ENCODE results near the gene PLXNA4. TPM values are rescaled to one million over a fixed set of nuclear protein-coding genes. Genes with fewer than 3 reads are reported as not detected.

PLXNA4 gene
- polyA plus RNA-seq, 2 of the 4 experiments (the other 2 are of a cell fraction), result 0.12 to 0.34 TPM

- 33% methylated on average over 3 of the region's 3 CpGs for WGBS (ENCODE audit: missing lambda C conversion rate)
- TF ChIP-seq RNF2 (IDR thresholded peaks at IDR 0.05; ENCODE audit: borderline replicate concordance, low read depth), result no peak
- TF ChIP-seq NPAS2 (CRISPR knock-in tag; IDR thresholded peaks at IDR 0.05; ENCODE audit: borderline replicate concordance), result no peak
- no peak for TF ChIP-seq MAFK (IDR thresholded peaks at IDR 0.05; ENCODE audit: partially characterized antibody)
- no peak for TF ChIP-seq EP300 (IDR thresholded peaks at IDR 0.05)
- no peak for TF ChIP-seq CHD4 (IDR thresholded peaks at IDR 0.05; ENCODE audit: borderline replicate concordance)
- TF ChIP-seq RAD21 (conservative IDR thresholded peaks at IDR 0.05 in 1 of 2, IDR thresholded peaks at IDR 0.05 in 1 of 2), result no peak
- TF ChIP-seq JUNB (IDR thresholded peaks at IDR 0.05), result no peak
- TF ChIP-seq ZNF302 (CRISPR knock-in tag; IDR thresholded peaks at IDR 0.05), result no peak
- TF ChIP-seq TFCP2L1 (CRISPR knock-in tag; IDR thresholded peaks at IDR 0.05), result no peak
- TF ChIP-seq KDM5A (IDR thresholded peaks at IDR 0.05), result no peak
- TF ChIP-seq CHD2 (IDR thresholded peaks at IDR 0.05; ENCODE audit: low read length, partially characterized antibody), result no peak
- no peak for TF ChIP-seq PHF8 (IDR thresholded peaks at IDR 0.05; ENCODE audit: borderline replicate concordance, low read depth)
- TF ChIP-seq CBX2 (IDR thresholded peaks at IDR 0.05; ENCODE audit: borderline replicate concordance, low read depth), result no peak
- no peak for TF ChIP-seq NFE2L2 (conservative IDR thresholded peaks at IDR 0.05; ENCODE audit: low read length)
- TF ChIP-seq FOSB (CRISPR knock-in tag; IDR thresholded peaks at IDR 0.05), result no peak
- no peak for TF ChIP-seq FOSL2 (IDR thresholded peaks at IDR 0.05)
- no peak for TF ChIP-seq FOSL2 (CRISPR knock-in tag; IDR thresholded peaks at IDR 0.05)
- no peak for TF ChIP-seq MAZ (IDR thresholded peaks at IDR 0.05; ENCODE audit: borderline replicate concordance, low read depth, low read length)
- TF ChIP-seq CBX8 (IDR thresholded peaks at IDR 0.05), result no peak
- no peak overlapping the region for H3K27ac ChIP-seq
- CTCF ChIA-PET, result interaction anchor here (1.3 kb wide), 1 partner anchor 10 kb away, joined by 3 read pairs; no protein-coding TSS in a partner anchor
- POLR2A ChIA-PET, result no interaction called here
- ATAC-seq, result peak in 1 of 2 experiments; percentile 24; a peak in 1 of 6 replicates
- no peaks in the 10 kb centered on the region for H3K9me3 ChIP-seq
- no peak overlapping the region for H3K4me3 ChIP-seq
- FAIRE-seq, result no peak
- no peak for DNase-seq (ENCODE audit: low read depth in 1 of 2, low spot score in 1 of 2)
- no peaks in the 10 kb centered on the region for H3K4me1 ChIP-seq
- no peak overlapping the region for H3K4me2 ChIP-seq
Measured at GRCh38 chr7:132457658-132458057, 118.6 kb downstream of the PLXNA4 start.

GRCh38 chr7:132456418-132456817, 119.9 kb downstream of the PLXNA4 start:
- Histone ChIP-seq H3K9me3 (no peaks in the 10 kb centered on the region), H3K4me2 (no peak overlapping the region), H3K27ac (no peak overlapping the region), H3K4me1 (no peaks in the 10 kb centered on the region), H3K4me3 (no peak overlapping the region)
- DNase-seq (ENCODE audit: low read depth in 1 of 2, low spot score in 1 of 2) (no peak), ATAC-seq (no peak), FAIRE-seq (no peak)
- ChIA-PET POLR2A (no interaction called here), CTCF (interaction anchor here (1.3 to 1.5 kb wide), 2 partner anchors 9 to 138 kb away, joined by 3 read pairs; no protein-coding TSS in a partner anchor)
- no peak for TF ChIP-seq RFX5 (IDR thresholded peaks at IDR 0.05)
- TF ChIP-seq EHF (CRISPR knock-in tag; IDR thresholded peaks at IDR 0.05), result no peak
- no peak for TF ChIP-seq CBX2 (IDR thresholded peaks at IDR 0.05; ENCODE audit: borderline replicate concordance, low read depth)
- TF ChIP-seq GATA3 (IDR thresholded peaks at IDR 0.05; ENCODE audit: borderline replicate concordance), result no peak
- no peak for TF ChIP-seq HES2 (IDR thresholded peaks at IDR 0.05)
- no peak for TF ChIP-seq RNF2 (IDR thresholded peaks at IDR 0.05; ENCODE audit: borderline replicate concordance, low read depth)
- no peak for TF ChIP-seq SREBF2 (IDR thresholded peaks at IDR 0.05)
- no peak for TF ChIP-seq SMC3 (IDR thresholded peaks at IDR 0.05)
- no peak for TF ChIP-seq EHMT2 (IDR thresholded peaks at IDR 0.05; ENCODE audit: low read depth)
- TF ChIP-seq CHD4 (IDR thresholded peaks at IDR 0.05; ENCODE audit: borderline replicate concordance), result no peak
- no peak for TF ChIP-seq CEBPB (IDR thresholded peaks at IDR 0.05)
- no peak for TF ChIP-seq ATOH8 (CRISPR knock-in tag; IDR thresholded peaks at IDR 0.05; ENCODE audit: low read depth)
- TF ChIP-seq MYC (IDR thresholded peaks at IDR 0.05; ENCODE audit: borderline replicate concordance, low read length), result no peak
- TF ChIP-seq NPAS2 (CRISPR knock-in tag; IDR thresholded peaks at IDR 0.05; ENCODE audit: borderline replicate concordance), result no peak
- WGBS (ENCODE audit: missing lambda C conversion rate), result 42% methylated on average over 7 of the region's 7 CpGs

Data from A549 (cell line).